IPS-15b (cell line): Measurements from ENCODE around the gene PIK3R2.

Experiments used
- H3K27me3 ChIP-seq: one replicate; pipeline ENCODE4 v1.6.1; 2013; ENCODE audit warnings: low read length; ENCODE audit not compliant: control insufficient read depth, insufficient read depth
- H3K36me3 ChIP-seq: one replicate; pipeline ENCODE4 v1.6.1; 2013; ENCODE audit warnings: low read length; ENCODE audit not compliant: control insufficient read depth, insufficient read depth
- H3K4me1 ChIP-seq: one replicate; pipeline ENCODE4 v1.6.1; 2013; ENCODE audit warnings: mild to moderate bottlenecking, low read length; ENCODE audit not compliant: control insufficient read depth, insufficient read depth
- H3K4me3 ChIP-seq: one replicate; pipeline ENCODE4 v1.5.1; 2013; ENCODE audit warnings: low read depth, low read length
- H3K9ac ChIP-seq: one replicate; pipeline ENCODE4 v1.6.1; 2013; ENCODE audit warnings: low read depth, mild to moderate bottlenecking, low read length
- H3K9me3 ChIP-seq: one replicate; pipeline ENCODE4 v1.6.1; 2013; ENCODE audit warnings: mild to moderate bottlenecking, low read length; ENCODE audit not compliant: control insufficient read depth, insufficient read depth

PIK3R2 gene

GRCh38 chr19:18144906-18145305, 8.1 kb upstream of the PIK3R2 start:
- H3K27me3 ChIP-seq, result no peaks in the 10 kb centered on the region
- H3K4me1 ChIP-seq, result no peaks in the 10 kb centered on the region
- H3K36me3 ChIP-seq, result peaks cover 36% of the 10 kb centered on the region
- H3K9me3 ChIP-seq, result no peaks in the 10 kb centered on the region
- H3K4me3 ChIP-seq, result no peak overlapping the region
- H3K9ac ChIP-seq, result no peak overlapping the region

GRCh38 chr19:18145391-18145999, 7.5 kb upstream of the PIK3R2 start:
- Histone ChIP-seq H3K9me3 (no peaks in the 10 kb centered on the region), H3K4me1 (no peaks in the 10 kb centered on the region), H3K9ac (no peak overlapping the region), H3K4me3 (no peak overlapping the region), H3K36me3 (peaks cover 36% of the 10 kb centered on the region), H3K27me3 (no peaks in the 10 kb centered on the region)

- Histone ChIP-seq H3K9me3 (no peaks in the 10 kb centered on the region), H3K36me3 (peaks cover 27% of the 10 kb centered on the region)
These were observed 5.6 kb upstream of the PIK3R2 start for GRCh38 chr19:18147396-18147795.

GRCh38 chr19:18149596-18149975, 3.4 kb upstream of the PIK3R2 start:
- no peak overlapping the region for H3K9ac ChIP-seq
- H3K4me3 ChIP-seq, result no peak overlapping the region
- no peaks in the 10 kb centered on the region for H3K27me3 ChIP-seq

More at GRCh38 chr19:18147396-18147795, 5.6 kb upstream of the PIK3R2 start:
- Histone ChIP-seq H3K27me3 (no peaks in the 10 kb centered on the region), H3K4me1 (peaks cover 3% of the 10 kb centered on the region), H3K9ac (no peak overlapping the region), H3K4me3 (no peak overlapping the region)

GRCh38 chr19:18150776-18151624, 2.0 kb upstream of the PIK3R2 start:
- Histone ChIP-seq H3K36me3 (peaks cover under 1% of the 10 kb centered on the region), H3K9me3 (no peaks in the 10 kb centered on the region), H3K27me3 (no peaks in the 10 kb centered on the region), H3K4me1 (peaks cover 5% of the 10 kb centered on the region), H3K9ac (no peak overlapping the region), H3K4me3 (no peak overlapping the region)

More at GRCh38 chr19:18149596-18149975, 3.4 kb upstream of the PIK3R2 start:
- no peaks in the 10 kb centered on the region for H3K9me3 ChIP-seq
- peaks cover 14% of the 10 kb centered on the region for H3K36me3 ChIP-seq
- peaks cover 5% of the 10 kb centered on the region for H3K4me1 ChIP-seq

GRCh38 chr19:18152442-18152816, 534 bp upstream of the PIK3R2 start:
- peak overlapping the region; percentile 77 for H3K4me3 ChIP-seq
- no peaks in the 10 kb centered on the region for H3K9me3 ChIP-seq
- H3K27me3 ChIP-seq, result no peaks in the 10 kb centered on the region
- peak overlapping the region; percentile 95 for H3K9ac ChIP-seq
- H3K4me1 ChIP-seq, result peaks cover 5% of the 10 kb centered on the region
- H3K36me3 ChIP-seq, result peaks cover 7% of the 10 kb centered on the region

- Histone ChIP-seq H3K9me3 (no peaks in the 10 kb centered on the region), H3K27me3 (no peaks in the 10 kb centered on the region), H3K4me3 (peak overlapping the region; percentile 68), H3K36me3 (peaks cover 7% of the 10 kb centered on the region), H3K9ac (peak overlapping the region; percentile 76), H3K4me1 (peaks cover 5% of the 10 kb centered on the region)
These were observed 682 bp downstream of the PIK3R2 start for GRCh38 chr19:18153556-18154134.

GRCh38 chr19:18155095-18156087, 2.4 kb downstream of the PIK3R2 start:
- Histone ChIP-seq H3K9ac (no peak overlapping the region), H3K36me3 (peaks cover 7% of the 10 kb centered on the region), H3K4me1 (peaks cover 5% of the 10 kb centered on the region)

GRCh38 chr19:18156268-18156667, 3.3 kb downstream of the PIK3R2 start:
- peaks cover 5% of the 10 kb centered on the region for H3K4me1 ChIP-seq
- no peaks in the 10 kb centered on the region for H3K27me3 ChIP-seq
- H3K9ac ChIP-seq, result no peak overlapping the region
- H3K36me3 ChIP-seq, result peaks cover 7% of the 10 kb centered on the region
- H3K4me3 ChIP-seq, result no peak overlapping the region
- H3K9me3 ChIP-seq, result no peaks in the 10 kb centered on the region

More at GRCh38 chr19:18155095-18156087, 2.4 kb downstream of the PIK3R2 start:
- H3K4me3 ChIP-seq, result no peak overlapping the region
- H3K27me3 ChIP-seq, result no peaks in the 10 kb centered on the region
- H3K9me3 ChIP-seq, result no peaks in the 10 kb centered on the region

- peaks cover 4% of the 10 kb centered on the region for H3K4me1 ChIP-seq
- H3K4me3 ChIP-seq, result no peak overlapping the region
- H3K36me3 ChIP-seq, result peaks cover 13% of the 10 kb centered on the region
- no peaks in the 10 kb centered on the region for H3K9me3 ChIP-seq
- H3K9ac ChIP-seq, result no peak overlapping the region
- H3K27me3 ChIP-seq, result no peaks in the 10 kb centered on the region
These were observed 4.0 kb downstream of the PIK3R2 start for GRCh38 chr19:18156841-18157464.
